MM.1S (cell line): Measurements from ENCODE around the gene MARCHF6.

ENCODE experiments used
- DNase-seq: peaks from one replicate; pipeline ENCODE4 v3.0.0-alpha.2; 2015
- H2AFZ ChIP-seq: fragments of 300-600 bp; sonication (generic); 2 replicates; pipeline ENCODE4 v1.6.0; 2016; ENCODE audit warnings: antibody characterized with exemption, low read length
- H3F3A ChIP-seq: fragments of 300-600 bp; sonication (generic); 2 replicates; pipeline ENCODE4 v1.6.1; 2016; ENCODE audit warnings: mild to moderate bottlenecking, antibody characterized with exemption, low read length, moderate library complexity, mixed read lengths; ENCODE audit not compliant: insufficient read depth
- H3K27ac ChIP-seq: fragments of 300-600 bp; sonication (generic); 2 replicates; pipeline ENCODE4 v1.5.1; 2016; ENCODE audit warnings: mild to moderate bottlenecking, low read length
- H3K27me3 ChIP-seq: fragments of 300-600 bp; sonication (generic); replicated peaks from 2 replicates; pipeline ENCODE4 v1.6.0; 2016; ENCODE audit warnings: low read length; ENCODE audit not compliant: insufficient read depth
- H3K36me3 ChIP-seq: fragments of 300-600 bp; sonication (generic); replicated peaks from 2 replicates; pipeline ENCODE4 v1.6.1; 2016; ENCODE audit warnings: mild to moderate bottlenecking, low read length, mixed read lengths; ENCODE audit not compliant: insufficient read depth
- H3K4me1 ChIP-seq: fragments of 300-600 bp; sonication (generic); 2 replicates; pipeline ENCODE4 v1.6.1; 2016; ENCODE audit warnings: low read length, mixed read lengths
- H3K4me2 ChIP-seq: fragments of 300-600 bp; sonication (generic); 2 replicates; pipeline ENCODE4 v1.6.0; 2016; ENCODE audit warnings: low read depth, low read length
- H3K4me3 ChIP-seq: fragments of 300-600 bp; sonication (generic); 2 replicates; pipeline ENCODE4 v1.5.1; 2016; ENCODE audit warnings: low read length, mixed read lengths
- H3K79me2 ChIP-seq: fragments of 300-600 bp; sonication (generic); 2 replicates; pipeline ENCODE4 v1.6.1; 2016; ENCODE audit warnings: mixed run types, low read length, mixed read lengths
- H3K9ac ChIP-seq: fragments of 300-600 bp; sonication (generic); 2 replicates; pipeline ENCODE4 v1.6.1; 2016; ENCODE audit warnings: low read length, mixed read lengths
- H3K9me2 ChIP-seq: fragments of 300-600 bp; sonication (generic); replicated peaks from 2 replicates; pipeline ENCODE4 v1.6.1; 2016; ENCODE audit warnings: mild to moderate bottlenecking, low read length, mixed read lengths; ENCODE audit not compliant: insufficient read depth
- H3K9me3 ChIP-seq: fragments of 300-600 bp; sonication (generic); replicated peaks from 2 replicates; pipeline ENCODE4 v1.6.1; 2016; ENCODE audit warnings: mild to moderate bottlenecking, low read length, mixed read lengths; ENCODE audit not compliant: insufficient read depth
- H4K20me1 ChIP-seq: fragments of 300-600 bp; sonication (generic); 2 replicates; pipeline ENCODE4 v1.6.1; 2016; ENCODE audit warnings: mild to moderate bottlenecking, low read length, moderate library complexity, mixed read lengths; ENCODE audit not compliant: insufficient read depth
- CTCF ChIP-seq: fragments of 300-600 bp; sonication (generic); IDR thresholded peaks from 2 replicates; pipeline ENCODE4 v1.5.1; 2016; ENCODE audit warnings: antibody characterized with exemption, low read length, mixed read lengths
- EZH2 ChIP-seq: fragments of 300-600 bp; sonication (generic); optimal IDR thresholded peaks from 2 replicates; pipeline ENCODE3; 2017; ENCODE audit warnings: low read depth, mild to moderate bottlenecking, antibody characterized with exemption, low read length, mixed read lengths
- EZH2phosphoT487 ChIP-seq: fragments of 300-600 bp; sonication (generic); IDR thresholded peaks from 2 replicates; pipeline ENCODE4 v1.6.1; 2018; ENCODE audit warnings: antibody characterized with exemption, low read length

MARCHF6 gene

GRCh38 chr5:10401498-10401897, 48.0 kb downstream of the MARCHF6 start:
- Histone ChIP-seq H3K36me3 (peaks cover 24% of the 10 kb centered on the region), H3K9me3 (no peaks in the 10 kb centered on the region), H3K4me1 (no peaks in the 10 kb centered on the region), H3F3A (0 out of 2 replicates have a peak, but pooled peaks cover 6% of the 10 kb centered on the region), H3K9ac (no peak overlapping the region), H3K4me3 (no peak overlapping the region), H3K9me2 (no peaks in the 10 kb centered on the region), H4K20me1 (no peaks in the 10 kb centered on the region), H3K27me3 (no peaks in the 10 kb centered on the region), H2AFZ (no peak overlapping the region), H3K79me2 (peaks cover 33% of the 10 kb centered on the region), H3K4me2 (no peak overlapping the region), H3K27ac (no peak overlapping the region)
- peak; percentile 39 for DNase-seq
- TF ChIP-seq CTCF (no peak), EZH2 (no peak), EZH2phosphoT487 (no peak)
